ENCODE results near the gene DDX3X.

DNA sequence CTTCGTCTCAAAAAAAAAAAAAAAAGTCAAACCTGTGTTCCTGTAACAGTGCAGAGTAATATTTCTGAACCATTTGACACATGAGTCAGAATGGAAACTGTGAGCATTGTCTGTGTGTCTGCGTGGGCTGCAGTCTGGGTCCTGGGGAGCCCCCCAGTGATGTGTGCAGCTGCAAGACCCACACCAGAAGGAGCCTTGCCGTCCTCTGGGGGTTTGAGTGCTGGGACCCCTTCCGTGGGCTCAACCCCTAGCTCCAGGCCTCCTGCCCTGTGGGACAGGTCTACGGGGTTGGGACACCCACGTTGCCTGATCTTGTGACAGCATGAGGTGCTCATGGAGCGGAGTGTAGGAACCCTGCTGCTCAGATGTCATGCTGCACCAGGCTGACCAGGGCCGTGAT is 43.7 kb downstream of the DDX3X start:
- TF ChIP-seq, protein P1, sequence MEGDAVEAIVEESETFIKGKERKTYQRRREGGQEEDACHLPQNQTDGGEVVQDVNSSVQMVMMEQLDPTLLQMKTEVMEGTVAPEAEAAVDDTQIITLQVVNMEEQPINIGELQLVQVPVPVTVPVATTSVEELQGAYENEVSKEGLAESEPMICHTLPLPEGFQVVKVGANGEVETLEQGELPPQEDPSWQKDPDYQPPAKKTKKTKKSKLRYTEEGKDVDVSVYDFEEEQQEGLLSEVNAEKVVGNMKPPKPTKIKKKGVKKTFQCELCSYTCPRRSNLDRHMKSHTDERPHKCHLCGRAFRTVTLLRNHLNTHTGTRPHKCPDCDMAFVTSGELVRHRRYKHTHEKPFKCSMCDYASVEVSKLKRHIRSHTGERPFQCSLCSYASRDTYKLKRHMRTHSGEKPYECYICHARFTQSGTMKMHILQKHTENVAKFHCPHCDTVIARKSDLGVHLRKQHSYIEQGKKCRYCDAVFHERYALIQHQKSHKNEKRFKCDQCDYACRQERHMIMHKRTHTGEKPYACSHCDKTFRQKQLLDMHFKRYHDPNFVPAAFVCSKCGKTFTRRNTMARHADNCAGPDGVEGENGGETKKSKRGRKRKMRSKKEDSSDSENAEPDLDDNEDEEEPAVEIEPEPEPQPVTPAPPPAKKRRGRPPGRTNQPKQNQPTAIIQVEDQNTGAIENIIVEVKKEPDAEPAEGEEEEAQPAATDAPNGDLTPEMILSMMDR (IDR thresholded peaks at IDR 0.05; ENCODE audit: insufficient read depth, low read depth, low read length) = no peak
- no peak for TF ChIP-seq EZH2 (IDR thresholded peaks at IDR 0.05; ENCODE audit: insufficient read depth, low read length)

Data from astrocyte (in vitro differentiated cells and primary cell).